Fibroblast of mammary gland (primary cell): ENCODE measurements around the gene GOLGA2.
"Not testable (repeated sequence)": the region's sequence is repeated elsewhere in the genome, so short reads cannot be mapped to it uniquely, and the experiment has no call there.

ENCODE experiments used
- DNase-seq: peaks from one replicate; pipeline ENCODE4 v3.0.0-alpha.2; 2010; ENCODE audit warnings: low read depth
- H3K4me3 ChIP-seq: 2 replicates; pipeline ENCODE4 v1.5.1; 2011; ENCODE audit warnings: low read depth, mild to moderate bottlenecking, low read length, moderate library complexity; ENCODE audit not compliant: control insufficient read depth
- CTCF ChIP-seq: conservative IDR thresholded peaks from 2 replicates; pipeline ENCODE4 v1.5.1; 2011; ENCODE audit warnings: low read depth, low read length, inconsistent platforms; ENCODE audit not compliant: control insufficient read depth, insufficient read depth

GOLGA2 gene

GRCh38 chr9:128292009-128292408 is 16.2 kb upstream of the GOLGA2 start:
- no peak for TF ChIP-seq CTCF
- no peak for DNase-seq
- H3K4me3 ChIP-seq: no peak overlapping the region

- DNase-seq: no peak
- TF ChIP-seq CTCF: no peak
- H3K4me3 ChIP-seq: no peak overlapping the region
These were observed 12.6 kb upstream of the GOLGA2 start for GRCh38 chr9:128288273-128289004.

GRCh38 chr9:128286440-128286839 is 10.6 kb upstream of the GOLGA2 start:
- no peak overlapping the region for H3K4me3 ChIP-seq
- DNase-seq: peak; percentile 27
- no peak for TF ChIP-seq CTCF

- H3K4me3 ChIP-seq: no peak overlapping the region
- no peak for TF ChIP-seq CTCF
- DNase-seq: no peak
These were observed 9.4 kb upstream of the GOLGA2 start for GRCh38 chr9:128285033-128285784.

- TF ChIP-seq CTCF: no peak
- H3K4me3 ChIP-seq: no peak overlapping the region
- DNase-seq: peak; percentile 74
These were observed 6.7 kb upstream of the GOLGA2 start for GRCh38 chr9:128282500-128282899.

- no peak overlapping the region for H3K4me3 ChIP-seq
- no peak for DNase-seq
- no peak for TF ChIP-seq CTCF
These were observed 4.3 kb upstream of the GOLGA2 start for GRCh38 chr9:128280084-128280622.

GRCh38 chr9:128279088-128280073 is 3.6 kb upstream of the GOLGA2 start:
- peak; percentile 21 for DNase-seq
- not testable (repeated sequence) for H3K4me3 ChIP-seq
